Panc1 (cell line): ENCODE measurements around the gene E2F2. TPM values are rescaled to one million over a fixed set of nuclear protein-coding genes. Genes with fewer than 3 reads are reported as not detected.

ENCODE experiments used
- ATAC-seq: fragments of 200-7000 bp; cut with Tn5 transposase; 2 replicates; pipeline ENCODE4 v1.9.1; 2020; ENCODE audit warnings: mild to moderate bottlenecking, moderate library complexity
- BruUV-seq: library from RNA; stranded (reverse); fragments of 400-500 nt; replicated peaks from 2 replicates; lab custom pipeline; 2021; lab: Mats Ljungman, UMichigan
- CTCF ChIA-PET: fragments of 300-600 bp; sonication (Branson Sonifier 250); formaldehyde crosslinking; loops from one replicate; lab custom pipeline; 2022; ENCODE audit warnings: antibody characterized with exemption; lab: Charles Lee
- POLR2A ChIA-PET: fragments of 300-600 bp; sonication (Branson Sonifier 250); formaldehyde crosslinking; loops from one replicate; lab custom pipeline; 2022; ENCODE audit warnings: antibody characterized with exemption; lab: Charles Lee
- DNase-seq: peaks from one replicate; pipeline ENCODE4 v3.0.0-alpha.2; 2010; ENCODE audit warnings: low read depth, low spot score
- H3K27ac ChIP-seq: 2 replicates; pipeline ENCODE4 v1.5.1; 2011; ENCODE audit warnings: mild to moderate bottlenecking, low read length, inconsistent platforms
- H3K27me3 ChIP-seq: fragments of 200-500 bp; sonication (Bioruptor generic); 2 replicates; pipeline ENCODE4 v1.6.0; 2014; ENCODE audit warnings: low read length, inconsistent platforms; ENCODE audit not compliant: control insufficient read depth, insufficient read depth
- H3K36me3 ChIP-seq: fragments of 200-500 bp; sonication (Bioruptor generic); 2 replicates; pipeline ENCODE4 v1.5.1; 2014; ENCODE audit warnings: inconsistent platforms, mild to moderate bottlenecking, low read length, moderate library complexity; ENCODE audit not compliant: control insufficient read depth, insufficient read depth
- H3K4me1 ChIP-seq: 2 replicates; pipeline ENCODE4 v1.5.1; 2011; ENCODE audit warnings: inconsistent platforms, mild to moderate bottlenecking, low read length, moderate library complexity; ENCODE audit not compliant: control insufficient read depth, insufficient read depth
- H3K4me3 ChIP-seq, 2 experiments: 2 replicates each; pipeline ENCODE4 v1.5.1; 2011 to 2012; ENCODE audit warnings: low read depth in 2 of 2, low read length in 2 of 2, mild to moderate bottlenecking in 2 of 2, inconsistent platforms in 1 of 2, moderate library complexity in 1 of 2
- H3K9me3 ChIP-seq: fragments of 200-500 bp; sonication (Bioruptor generic); 2 replicates; pipeline ENCODE4 v1.5.1; 2014; ENCODE audit warnings: low read depth, mild to moderate bottlenecking, inconsistent platforms, low read length, moderate library complexity; ENCODE audit not compliant: control insufficient read depth, insufficient read depth
- POLR2AphosphoS5 ChIP-seq: IDR thresholded peaks from 2 replicates; pipeline ENCODE4 v1.6.1; 2012; ENCODE audit warnings: mild to moderate bottlenecking, low read depth, low read length, moderate library complexity
- SIN3A ChIP-seq: IDR thresholded peaks from 2 replicates; pipeline ENCODE4 v1.6.1; 2012; ENCODE audit warnings: low read depth, mild to moderate bottlenecking, low read length, moderate library complexity, borderline replicate concordance; ENCODE audit not compliant: insufficient read depth
- TCF7L2 ChIP-seq: IDR thresholded peaks from 2 replicates; pipeline ENCODE4 v1.6.1; 2011; ENCODE audit warnings: mild to moderate bottlenecking, low read depth, low read length, inconsistent platforms
- in situ Hi-C: cut with HindIII; loops from 2 replicates; pipeline ENCODE4 v1.10.0; 2016; ENCODE audit warnings: low sequenced_read_pairs, low pct_unique_long_range_greater_than_20kb
- intact Hi-C: fragments of 100-400 bp; cut with micrococcal nuclease; formaldehyde crosslinking; loops from one replicate; pipeline ENCODE4 v1.10.0; 2022; ENCODE audit not compliant: unreplicated experiment
- total RNA-seq: library from RNA; stranded (reverse); gene quantifications from one replicate; pipeline ENCODE4 v1.2.1, GENCODE V29; 2021; ENCODE audit not compliant: unreplicated experiment
- TF ChIP-seq, protein P1 (sequence below): fragments of 450-650 bp; IDR thresholded peaks from 2 replicates; pipeline ENCODE4 v1.5.1; 2017; ENCODE audit warnings: mild to moderate bottlenecking
- TF ChIP-seq, protein P2 (sequence below), 2 experiments: IDR thresholded peaks; 2 replicates each; pipeline ENCODE4 v1.6.1; 2011 to 2012; ENCODE audit warnings: low read depth in 2 of 2, control low read depth in 1 of 2, low read length in 1 of 2, mild to moderate bottlenecking in 1 of 2, moderate library complexity in 1 of 2; ENCODE audit not compliant: insufficient read depth in 1 of 2

Gene E2F2
- total RNA-seq, 1 experiment from 2014 or later = 9.5 TPM

DNA sequence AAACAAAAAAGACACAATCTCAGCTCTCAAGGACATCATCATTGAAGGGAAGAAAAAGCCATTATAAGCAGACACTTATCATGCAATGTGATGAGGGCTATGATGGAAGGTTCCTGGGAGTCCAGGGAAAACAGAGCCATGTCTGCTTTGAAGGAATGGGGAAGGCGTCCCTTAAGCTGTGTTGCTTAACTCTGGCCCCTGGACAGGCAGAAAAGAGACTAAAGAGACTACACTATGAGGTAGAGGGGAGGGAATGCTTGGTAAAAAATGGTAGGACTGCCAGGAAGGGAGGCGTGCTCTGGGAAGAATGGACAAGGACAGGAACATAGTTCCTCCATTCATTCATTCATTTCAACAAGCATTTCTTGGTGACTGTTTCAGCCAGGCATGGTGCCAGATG lies 68.3 kb downstream of the E2F2 start:
- no TSS peak for BruUV-seq
- no peak for ATAC-seq
- no peaks in the 10 kb centered on the region for H3K27me3 ChIP-seq
- no peaks in the 10 kb centered on the region for H3K9me3 ChIP-seq
- DNase-seq = no peak
- no peak for TF ChIP-seq SIN3A
- no peak for TF ChIP-seq POLR2AphosphoS5
- TF ChIP-seq TCF7L2 = no peak
- TF ChIP-seq, protein P1, sequence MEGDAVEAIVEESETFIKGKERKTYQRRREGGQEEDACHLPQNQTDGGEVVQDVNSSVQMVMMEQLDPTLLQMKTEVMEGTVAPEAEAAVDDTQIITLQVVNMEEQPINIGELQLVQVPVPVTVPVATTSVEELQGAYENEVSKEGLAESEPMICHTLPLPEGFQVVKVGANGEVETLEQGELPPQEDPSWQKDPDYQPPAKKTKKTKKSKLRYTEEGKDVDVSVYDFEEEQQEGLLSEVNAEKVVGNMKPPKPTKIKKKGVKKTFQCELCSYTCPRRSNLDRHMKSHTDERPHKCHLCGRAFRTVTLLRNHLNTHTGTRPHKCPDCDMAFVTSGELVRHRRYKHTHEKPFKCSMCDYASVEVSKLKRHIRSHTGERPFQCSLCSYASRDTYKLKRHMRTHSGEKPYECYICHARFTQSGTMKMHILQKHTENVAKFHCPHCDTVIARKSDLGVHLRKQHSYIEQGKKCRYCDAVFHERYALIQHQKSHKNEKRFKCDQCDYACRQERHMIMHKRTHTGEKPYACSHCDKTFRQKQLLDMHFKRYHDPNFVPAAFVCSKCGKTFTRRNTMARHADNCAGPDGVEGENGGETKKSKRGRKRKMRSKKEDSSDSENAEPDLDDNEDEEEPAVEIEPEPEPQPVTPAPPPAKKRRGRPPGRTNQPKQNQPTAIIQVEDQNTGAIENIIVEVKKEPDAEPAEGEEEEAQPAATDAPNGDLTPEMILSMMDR = no peak
- TF ChIP-seq, protein P2, sequence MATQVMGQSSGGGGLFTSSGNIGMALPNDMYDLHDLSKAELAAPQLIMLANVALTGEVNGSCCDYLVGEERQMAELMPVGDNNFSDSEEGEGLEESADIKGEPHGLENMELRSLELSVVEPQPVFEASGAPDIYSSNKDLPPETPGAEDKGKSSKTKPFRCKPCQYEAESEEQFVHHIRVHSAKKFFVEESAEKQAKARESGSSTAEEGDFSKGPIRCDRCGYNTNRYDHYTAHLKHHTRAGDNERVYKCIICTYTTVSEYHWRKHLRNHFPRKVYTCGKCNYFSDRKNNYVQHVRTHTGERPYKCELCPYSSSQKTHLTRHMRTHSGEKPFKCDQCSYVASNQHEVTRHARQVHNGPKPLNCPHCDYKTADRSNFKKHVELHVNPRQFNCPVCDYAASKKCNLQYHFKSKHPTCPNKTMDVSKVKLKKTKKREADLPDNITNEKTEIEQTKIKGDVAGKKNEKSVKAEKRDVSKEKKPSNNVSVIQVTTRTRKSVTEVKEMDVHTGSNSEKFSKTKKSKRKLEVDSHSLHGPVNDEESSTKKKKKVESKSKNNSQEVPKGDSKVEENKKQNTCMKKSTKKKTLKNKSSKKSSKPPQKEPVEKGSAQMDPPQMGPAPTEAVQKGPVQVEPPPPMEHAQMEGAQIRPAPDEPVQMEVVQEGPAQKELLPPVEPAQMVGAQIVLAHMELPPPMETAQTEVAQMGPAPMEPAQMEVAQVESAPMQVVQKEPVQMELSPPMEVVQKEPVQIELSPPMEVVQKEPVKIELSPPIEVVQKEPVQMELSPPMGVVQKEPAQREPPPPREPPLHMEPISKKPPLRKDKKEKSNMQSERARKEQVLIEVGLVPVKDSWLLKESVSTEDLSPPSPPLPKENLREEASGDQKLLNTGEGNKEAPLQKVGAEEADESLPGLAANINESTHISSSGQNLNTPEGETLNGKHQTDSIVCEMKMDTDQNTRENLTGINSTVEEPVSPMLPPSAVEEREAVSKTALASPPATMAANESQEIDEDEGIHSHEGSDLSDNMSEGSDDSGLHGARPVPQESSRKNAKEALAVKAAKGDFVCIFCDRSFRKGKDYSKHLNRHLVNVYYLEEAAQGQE (IDR thresholded peaks at IDR 0.05; ENCODE audit: insufficient read depth in 1 of 2, low read depth in 2 of 2, low read length in 1 of 2) = no peak
- no peak overlapping the region for H3K27ac ChIP-seq
- no peaks in the 10 kb centered on the region for H3K36me3 ChIP-seq
- CTCF ChIA-PET = no interaction called here
- POLR2A ChIA-PET = interaction anchor here (0.6 kb wide), 2 partner anchors 374 to 390 kb away, joined by 4 to 6 read pairs; no protein-coding TSS in a partner anchor
- no peak overlapping the region for H3K4me3 ChIP-seq
- no peaks in the 10 kb centered on the region for H3K4me1 ChIP-seq
- intact Hi-C loops = no loop called here
- in situ Hi-C loops = no loop called here

DNA sequence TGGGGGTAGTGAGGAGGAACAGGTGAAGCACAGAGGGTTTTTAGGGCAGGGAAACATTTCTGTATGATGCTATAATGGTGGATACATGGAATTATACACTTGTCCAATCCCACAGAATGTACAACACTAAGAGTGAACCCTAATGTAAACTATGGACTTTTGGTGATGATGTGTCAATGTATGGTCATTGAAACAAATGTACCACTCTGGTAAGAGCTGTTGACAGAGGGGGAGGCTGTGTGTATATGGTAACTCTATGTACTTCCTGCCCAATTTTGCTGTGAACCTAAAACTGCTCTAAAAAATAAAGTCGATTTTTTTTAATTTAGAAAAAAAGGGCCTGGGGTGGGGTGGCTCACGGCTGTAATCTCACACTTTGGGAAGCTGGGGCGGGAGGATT lies 70.0 kb downstream of the E2F2 start:
- no peak for TF ChIP-seq SIN3A
- TF ChIP-seq, protein P2 (IDR thresholded peaks at IDR 0.05; ENCODE audit: insufficient read depth in 1 of 2, low read depth in 2 of 2, low read length in 1 of 2) = no peak
- TF ChIP-seq POLR2AphosphoS5 = no peak
- TF ChIP-seq TCF7L2 = no peak
- TF ChIP-seq, protein P1 = no peak
- in situ Hi-C loops (no loop called here), intact Hi-C loops (no loop called here)
- ChIA-PET POLR2A (no interaction called here), CTCF (no interaction called here)
- H3K9me3 ChIP-seq = no peaks in the 10 kb centered on the region
- no peak overlapping the region for H3K27ac ChIP-seq
- H3K4me3 ChIP-seq = no peak overlapping the region
- no peaks in the 10 kb centered on the region for H3K36me3 ChIP-seq
- no peak for DNase-seq
- no peaks in the 10 kb centered on the region for H3K4me1 ChIP-seq
- no peaks in the 10 kb centered on the region for H3K27me3 ChIP-seq
- ATAC-seq = no peak
- no TSS peak for BruUV-seq
